Measurements from ENCODE around the gene IL12RB2.
"Not testable (repeated sequence)": the region's sequence is repeated elsewhere in the genome, so short reads cannot be mapped to it uniquely, and the experiment has no call there.

Gene IL12RB2

DNA sequence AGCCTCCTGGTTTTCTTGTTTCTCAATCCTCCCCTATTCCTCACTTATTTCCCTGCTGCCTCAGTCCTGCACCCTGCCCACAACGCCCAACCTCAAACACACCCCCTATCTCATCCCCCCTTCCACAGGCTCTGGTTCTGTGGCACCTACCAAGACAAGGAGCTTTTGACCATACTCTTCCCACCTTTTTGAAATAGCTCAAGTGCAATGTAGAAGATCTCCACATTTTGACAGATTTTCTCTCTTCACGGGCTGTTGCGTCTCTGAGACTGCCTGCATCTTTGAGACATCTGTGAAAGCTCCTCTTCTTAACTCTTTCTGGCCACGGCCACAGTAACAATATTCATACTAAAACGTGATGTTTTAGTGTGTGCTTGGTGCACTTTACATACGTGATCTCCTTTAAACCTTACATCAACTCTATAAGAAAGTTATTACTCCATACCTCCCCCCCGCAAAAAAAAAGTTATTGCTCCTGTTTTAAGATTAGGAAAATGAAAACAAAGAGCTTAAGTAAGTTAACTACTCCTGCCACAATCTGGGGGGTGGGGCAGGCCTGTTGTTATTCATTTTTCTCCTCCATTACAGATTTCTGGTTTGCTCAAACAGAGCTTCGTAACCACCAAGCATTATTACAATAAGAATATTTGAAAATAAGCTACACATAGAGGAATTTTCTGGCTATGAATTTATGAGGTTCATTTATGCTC is 124.4 kb downstream of the IL12RB2 start:
- DNase-seq (ENCODE audit: low spot score): no peak

DNA sequence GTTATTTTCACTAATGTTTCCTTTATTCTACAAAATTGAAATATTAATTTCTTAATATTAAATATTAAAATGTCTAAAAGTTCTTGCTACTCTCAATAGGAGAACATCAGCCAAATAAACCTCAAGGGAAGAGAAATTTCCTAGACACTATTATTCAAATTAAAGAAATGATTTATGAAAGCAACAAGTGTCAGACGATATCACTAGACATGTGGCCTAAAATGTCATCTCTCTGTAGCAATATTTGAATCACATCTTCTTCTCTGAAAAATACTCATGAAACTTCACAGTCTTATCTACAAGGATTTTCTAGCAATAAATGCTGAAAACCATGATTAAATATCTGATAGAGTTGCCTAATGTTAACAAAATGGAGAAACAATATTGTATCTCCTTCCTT is 125.1 kb downstream of the IL12RB2 start:
- no peak for DNase-seq (ENCODE audit: low spot score)

DNA sequence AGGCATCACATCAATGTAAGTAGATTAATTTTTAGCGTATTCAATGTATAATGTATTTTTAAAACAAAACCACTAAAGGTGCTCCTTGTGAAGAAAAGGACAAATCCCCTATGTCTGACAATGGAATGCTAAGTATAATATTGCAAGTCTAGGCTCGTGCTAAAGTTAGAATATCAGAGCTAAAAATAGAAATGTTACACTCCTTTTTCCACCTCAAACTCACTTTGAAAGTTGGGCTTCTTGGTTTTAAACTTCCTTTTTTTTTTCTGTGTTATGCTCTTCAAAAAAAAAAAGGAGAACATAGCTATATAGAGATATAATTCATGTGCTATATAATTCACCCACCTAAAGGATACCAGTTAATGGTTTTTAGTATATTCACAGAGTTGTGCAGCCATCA is 126.2 kb downstream of the IL12RB2 start:
- DNase-seq (ENCODE audit: low spot score): no peak

GRCh38 chr1:67434491-67434890 is 126.8 kb downstream of the IL12RB2 start:
- no peak for DNase-seq (ENCODE audit: low spot score)

- DNase-seq (ENCODE audit: low spot score): no peak
Observed at GRCh38 chr1:67436511-67437055, 128.9 kb downstream of the IL12RB2 start.

DNA sequence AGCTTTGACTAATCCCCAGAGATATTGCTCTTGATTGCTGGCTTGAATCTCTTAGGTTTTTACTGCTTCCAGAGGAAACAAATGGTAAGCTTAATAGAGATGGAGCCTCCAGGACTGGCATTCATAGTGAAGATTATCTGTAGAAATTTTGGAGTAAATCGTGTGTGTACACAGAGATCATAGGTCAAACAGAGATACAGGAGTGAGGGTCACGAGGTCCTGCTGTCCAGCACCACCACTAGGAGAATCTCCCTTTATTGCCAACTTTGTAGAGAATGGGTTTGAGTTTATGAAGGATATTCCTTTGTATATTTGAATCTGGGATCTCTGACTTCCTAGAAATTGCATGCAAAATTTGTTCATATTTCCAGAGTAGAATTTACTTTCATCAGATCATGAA is 130.3 kb downstream of the IL12RB2 start:
- no peak for DNase-seq (ENCODE audit: low spot score)

DNA sequence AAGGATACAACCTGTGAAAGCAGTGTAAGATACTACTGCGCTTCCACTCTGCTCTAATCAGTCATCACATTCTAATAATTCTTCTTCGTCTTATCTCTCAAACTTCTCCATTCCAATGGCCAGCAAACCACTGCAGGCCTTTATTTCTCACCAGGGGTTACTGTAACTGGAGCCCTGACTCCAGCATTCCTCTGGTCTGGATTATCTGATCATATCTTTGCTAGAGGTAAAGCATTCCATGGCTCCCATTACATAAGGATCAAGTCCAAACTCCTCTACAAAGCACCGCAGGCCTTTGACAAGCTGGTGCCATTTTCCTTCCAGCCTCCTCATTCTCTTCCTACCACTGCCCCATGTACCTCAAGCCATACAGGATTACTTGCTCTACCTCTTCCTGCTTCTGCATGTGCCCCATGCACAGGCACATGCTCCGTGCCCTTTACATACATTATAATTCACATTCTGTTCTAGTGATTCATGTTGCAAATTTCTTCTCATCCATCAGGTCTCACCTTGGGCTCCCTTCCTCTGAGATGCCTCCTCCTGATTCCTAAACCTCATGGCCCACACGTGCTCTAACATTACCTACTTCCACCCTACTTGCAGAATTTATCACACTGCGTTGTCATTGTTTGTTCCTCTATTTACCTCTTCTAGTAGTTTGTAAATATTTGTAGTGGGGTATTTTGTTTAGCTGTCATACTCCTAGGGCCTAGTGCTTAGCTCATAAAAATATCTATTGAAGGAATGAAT is 131.8 kb downstream of the IL12RB2 start:
- no peak for DNase-seq (ENCODE audit: low spot score)

- no peak for DNase-seq (ENCODE audit: low spot score)
Observed at GRCh38 chr1:67440339-67440738, 132.7 kb downstream of the IL12RB2 start.

GRCh38 chr1:67441183-67441582 is 133.5 kb downstream of the IL12RB2 start:
- no peak for DNase-seq (ENCODE audit: low spot score)

- no peak for DNase-seq (ENCODE audit: low spot score)
Observed at GRCh38 chr1:67441739-67442281, 134.1 kb downstream of the IL12RB2 start.

DNA sequence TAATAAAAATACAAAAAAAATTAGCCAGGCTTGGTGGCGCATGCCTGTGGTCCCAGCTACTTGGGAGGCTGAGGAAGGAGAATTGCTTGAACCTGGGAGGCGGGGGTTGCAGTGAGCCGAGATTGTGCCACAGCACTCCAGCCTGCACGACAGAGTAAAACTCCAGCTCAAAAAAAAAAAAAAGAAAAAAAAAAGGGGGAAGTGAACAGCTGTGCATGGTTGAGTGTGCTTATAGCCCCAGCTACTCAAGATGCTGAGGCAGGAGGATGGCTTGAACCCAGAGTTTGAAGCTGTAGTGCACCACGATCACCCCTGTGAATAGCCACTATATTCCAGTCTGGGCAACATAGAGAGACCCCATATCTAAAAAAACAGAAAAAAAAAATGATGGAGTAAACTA is 138.3 kb downstream of the IL12RB2 start:
- DNase-seq (ENCODE audit: low spot score): not testable (repeated sequence)

Data from left forelimb (tissue), 1 donor.